ENCODE data around the gene RPTOR. TPM values are rescaled to one million over a fixed set of nuclear protein-coding genes. Genes with fewer than 3 reads are reported as not detected.
"Not testable (repeated sequence)": the region's sequence is repeated elsewhere in the genome, so short reads cannot be mapped to it uniquely, and the experiment has no call there.

RPTOR gene
- total and polyA plus RNA-seq, 2 experiments from 2014 or later = 6.6 to 16.1 TPM

DNA sequence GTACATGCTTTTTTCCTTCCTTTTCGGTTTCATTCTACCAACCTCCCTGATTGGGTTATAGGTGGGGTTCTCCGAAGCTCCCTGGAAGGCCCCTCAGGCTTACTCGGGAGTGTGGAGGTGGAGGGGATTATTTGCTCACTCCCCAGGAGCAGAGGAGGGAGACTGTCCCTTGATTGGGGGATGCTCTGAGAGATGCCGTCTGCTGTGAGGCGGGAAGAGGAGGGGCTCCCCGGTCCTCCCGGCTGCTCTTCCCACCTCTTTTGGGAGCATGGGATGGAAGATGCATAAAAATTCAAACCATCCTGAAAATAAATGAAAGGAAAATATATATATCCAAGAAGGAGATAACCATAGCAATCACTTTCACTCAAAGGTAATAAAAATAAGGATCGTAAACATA, 16.1 kb upstream of the RPTOR start:
- H3K9me3 ChIP-seq (ENCODE audit: low read depth) = no peaks in the 10 kb centered on the region
- DNase-seq = no peak
- H3K79me2 ChIP-seq (ENCODE audit: insufficient read depth) = no peaks in the 10 kb centered on the region
- no peaks in the 10 kb centered on the region for H3F3A ChIP-seq (ENCODE audit: insufficient read depth)
- no peak overlapping the region for H3K4me2 ChIP-seq (ENCODE audit: unreplicated experiment)
- no peaks in the 10 kb centered on the region for H4K20me1 ChIP-seq (ENCODE audit: insufficient read depth)
- peaks cover 9% of the 10 kb centered on the region for H3K4me1 ChIP-seq (ENCODE audit: insufficient read depth)
- H3K4me3 ChIP-seq = no peak overlapping the region
- WGBS, 2 experiments (ENCODE audit: low coverage in 1 of 2, low lambda C conversion rate in 2 of 2, missing lambda C conversion rate in 2 of 2) = 54 to 58% methylated on average over 8 of the region's 8 CpGs
- H2AFZ ChIP-seq = no peak overlapping the region
- H3K27ac ChIP-seq = no peak overlapping the region
- H3K36me3 ChIP-seq (ENCODE audit: low read depth) = no peaks in the 10 kb centered on the region
- in situ Hi-C loops (cut with MboI) = no loop called here
- no peaks in the 10 kb centered on the region for H3K9me2 ChIP-seq (ENCODE audit: insufficient read depth)
- no peak for TF ChIP-seq EZH2phosphoT487 (IDR thresholded peaks at IDR 0.05; ENCODE audit: insufficient read depth, low read depth)
- TF ChIP-seq EZH2 (IDR thresholded peaks at IDR 0.05; ENCODE audit: insufficient read depth, poor library complexity, severe bottlenecking) = no peak
- 0 out of 2 replicates have a peak, but pooled peaks cover 5% of the 10 kb centered on the region for H3K27me3 ChIP-seq (replicated peaks; ENCODE audit: insufficient read depth)
- H3K9ac ChIP-seq = no peak overlapping the region

DNA sequence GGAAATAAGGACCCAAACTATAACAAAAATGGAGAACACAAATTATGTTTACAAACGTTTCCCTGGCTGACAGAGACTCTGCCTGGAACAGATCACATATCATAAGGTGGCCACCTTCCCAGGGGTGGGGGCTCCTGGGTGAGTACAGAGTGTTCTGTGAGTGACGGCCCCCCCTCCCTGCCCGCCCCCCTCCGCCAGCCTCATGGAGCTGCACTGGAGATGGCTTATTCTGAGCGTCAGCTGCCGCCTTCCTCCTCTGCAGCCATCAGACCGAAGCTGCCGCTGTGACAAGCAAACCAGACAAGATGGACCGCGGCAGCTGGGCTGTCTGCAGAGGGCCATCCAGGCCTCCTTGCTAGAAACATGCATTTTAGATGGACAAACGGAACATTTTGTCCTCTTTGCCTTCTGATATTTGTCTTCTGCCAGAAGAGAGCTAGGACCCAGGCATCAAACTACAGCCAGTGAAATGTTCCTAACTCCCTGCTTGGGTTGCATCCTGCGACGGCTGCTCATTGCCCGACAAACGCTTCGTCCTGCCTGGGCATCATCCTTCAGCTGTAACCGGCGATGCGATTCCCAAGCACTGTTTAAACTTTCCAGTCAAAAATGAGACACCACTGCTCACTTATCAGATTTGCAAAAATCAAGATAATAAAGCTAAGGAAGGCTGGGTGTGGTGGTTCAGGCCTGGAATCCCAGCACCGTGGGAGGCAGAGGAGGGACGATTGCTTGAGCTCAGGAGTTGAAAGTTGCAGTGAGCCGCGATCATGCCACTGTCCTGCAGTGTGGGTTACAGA, 15.3 kb upstream of the RPTOR start:
- in situ Hi-C loops (cut with MboI) = no loop called here
- H2AFZ ChIP-seq = no peak overlapping the region
- H3K79me2 ChIP-seq (ENCODE audit: insufficient read depth) = no peaks in the 10 kb centered on the region
- H3K4me1 ChIP-seq (ENCODE audit: insufficient read depth) = peaks cover 9% of the 10 kb centered on the region
- H3F3A ChIP-seq (ENCODE audit: insufficient read depth) = no peaks in the 10 kb centered on the region
- TF ChIP-seq EZH2phosphoT487 (IDR thresholded peaks at IDR 0.05; ENCODE audit: insufficient read depth, low read depth) (no peak), EZH2 (IDR thresholded peaks at IDR 0.05; ENCODE audit: insufficient read depth, poor library complexity, severe bottlenecking) (no peak)
- no peak overlapping the region for H3K27ac ChIP-seq
- H3K9me3 ChIP-seq (ENCODE audit: low read depth) = no peaks in the 10 kb centered on the region
- 76 to 77% methylated on average over 20 to 23 of the region's 23 CpGs for WGBS, 2 experiments (ENCODE audit: low coverage in 1 of 2, low lambda C conversion rate in 2 of 2, missing lambda C conversion rate in 2 of 2)
- no peaks in the 10 kb centered on the region for H4K20me1 ChIP-seq (ENCODE audit: insufficient read depth)
- no peak overlapping the region for H3K9ac ChIP-seq
- H3K4me3 ChIP-seq = no peak overlapping the region
- no peaks in the 10 kb centered on the region for H3K9me2 ChIP-seq (ENCODE audit: insufficient read depth)
- DNase-seq = no peak
- 0 out of 2 replicates have a peak, but pooled peaks cover 5% of the 10 kb centered on the region for H3K27me3 ChIP-seq (replicated peaks; ENCODE audit: insufficient read depth)
- H3K4me2 ChIP-seq (ENCODE audit: unreplicated experiment) = no peak overlapping the region
- no peaks in the 10 kb centered on the region for H3K36me3 ChIP-seq (ENCODE audit: low read depth)

DNA sequence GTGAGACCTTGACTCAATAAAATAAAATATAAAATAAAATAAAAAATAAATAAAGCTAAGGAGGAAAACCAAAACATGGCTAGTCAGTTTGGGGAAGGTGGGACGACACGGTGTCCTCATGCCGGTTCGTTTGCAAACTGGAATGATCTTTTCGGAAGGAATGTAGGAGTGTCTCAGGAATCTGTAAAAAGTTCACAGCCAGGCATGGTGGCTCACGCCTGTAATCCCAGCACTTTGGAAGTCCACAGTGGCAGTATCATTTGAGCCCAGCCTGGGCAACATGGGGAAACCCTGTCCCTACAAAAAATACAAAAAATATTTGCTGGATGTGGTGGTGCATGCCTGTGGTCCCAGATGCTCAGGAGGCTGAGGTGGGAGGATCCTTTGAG, 14.7 kb upstream of the RPTOR start:
- H3K36me3 ChIP-seq (ENCODE audit: low read depth) = no peaks in the 10 kb centered on the region
- H4K20me1 ChIP-seq (ENCODE audit: insufficient read depth) = no peaks in the 10 kb centered on the region
- H3K9me3 ChIP-seq (ENCODE audit: low read depth) = no peaks in the 10 kb centered on the region
- TF ChIP-seq EZH2 (IDR thresholded peaks at IDR 0.05; ENCODE audit: insufficient read depth, poor library complexity, severe bottlenecking) (no peak), EZH2phosphoT487 (IDR thresholded peaks at IDR 0.05; ENCODE audit: insufficient read depth, low read depth) (no peak)
- DNase-seq = no peak
- no peak overlapping the region for H3K4me2 ChIP-seq (ENCODE audit: unreplicated experiment)
- H3F3A ChIP-seq (ENCODE audit: insufficient read depth) = no peaks in the 10 kb centered on the region
- no peak overlapping the region for H2AFZ ChIP-seq
- H3K27ac ChIP-seq = no peak overlapping the region
- no peak overlapping the region for H3K4me3 ChIP-seq
- no peaks in the 10 kb centered on the region for H3K79me2 ChIP-seq (ENCODE audit: insufficient read depth)
- H3K27me3 ChIP-seq (replicated peaks; ENCODE audit: insufficient read depth) = 0 out of 2 replicates have a peak, but pooled peaks cover 3% of the 10 kb centered on the region
- WGBS, 2 experiments (ENCODE audit: low coverage in 1 of 2, low lambda C conversion rate in 2 of 2, missing lambda C conversion rate in 2 of 2) = 83 to 88% methylated on average over 6 of the region's 6 CpGs
- H3K4me1 ChIP-seq (ENCODE audit: insufficient read depth) = peaks cover 9% of the 10 kb centered on the region
- in situ Hi-C loops (cut with MboI) = no loop called here
- no peak overlapping the region for H3K9ac ChIP-seq
- H3K9me2 ChIP-seq (ENCODE audit: insufficient read depth) = no peaks in the 10 kb centered on the region

DNA sequence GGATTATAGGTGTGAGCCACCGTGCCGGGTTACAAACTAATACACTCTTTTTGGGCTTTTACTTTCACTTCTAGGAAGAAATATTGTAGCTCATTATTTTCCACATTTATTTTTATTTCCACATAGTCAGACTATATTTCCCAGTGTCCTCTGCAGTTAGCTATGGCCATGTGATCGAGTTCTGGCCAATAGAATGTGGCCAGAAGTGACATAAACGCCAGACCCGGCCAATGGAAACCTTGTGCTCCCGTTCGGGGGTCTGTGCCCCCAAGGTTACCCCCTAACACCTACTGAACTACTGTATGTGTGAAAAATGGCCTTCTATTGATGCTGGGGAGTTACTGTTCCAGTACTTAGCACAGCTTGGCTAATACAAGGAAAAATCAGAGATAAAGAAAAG, 13.2 kb upstream of the RPTOR start:
- Histone ChIP-seq H3K27ac (no peak overlapping the region), H3F3A (ENCODE audit: insufficient read depth) (no peaks in the 10 kb centered on the region), H3K27me3 (replicated peaks; ENCODE audit: insufficient read depth) (no peaks in the 10 kb centered on the region), H3K79me2 (ENCODE audit: insufficient read depth) (no peaks in the 10 kb centered on the region), H3K4me2 (ENCODE audit: unreplicated experiment) (no peak overlapping the region), H3K4me1 (ENCODE audit: insufficient read depth) (peaks cover 9% of the 10 kb centered on the region), H3K36me3 (ENCODE audit: low read depth) (no peaks in the 10 kb centered on the region), H3K9me3 (ENCODE audit: low read depth) (no peaks in the 10 kb centered on the region), H3K4me3 (no peak overlapping the region), H2AFZ (no peak overlapping the region), H3K9me2 (ENCODE audit: insufficient read depth) (no peaks in the 10 kb centered on the region), H4K20me1 (ENCODE audit: insufficient read depth) (no peaks in the 10 kb centered on the region), H3K9ac (no peak overlapping the region)
- no peak for DNase-seq
- TF ChIP-seq EZH2phosphoT487 (IDR thresholded peaks at IDR 0.05; ENCODE audit: insufficient read depth, low read depth) = no peak
- TF ChIP-seq EZH2 (IDR thresholded peaks at IDR 0.05; ENCODE audit: insufficient read depth, poor library complexity, severe bottlenecking) = no peak
- in situ Hi-C loops (cut with MboI) = no loop called here
- WGBS, 2 experiments (ENCODE audit: low coverage in 1 of 2, low lambda C conversion rate in 2 of 2, missing lambda C conversion rate in 2 of 2) = 57 to 58% methylated on average over 7 of the region's 7 CpGs

DNA sequence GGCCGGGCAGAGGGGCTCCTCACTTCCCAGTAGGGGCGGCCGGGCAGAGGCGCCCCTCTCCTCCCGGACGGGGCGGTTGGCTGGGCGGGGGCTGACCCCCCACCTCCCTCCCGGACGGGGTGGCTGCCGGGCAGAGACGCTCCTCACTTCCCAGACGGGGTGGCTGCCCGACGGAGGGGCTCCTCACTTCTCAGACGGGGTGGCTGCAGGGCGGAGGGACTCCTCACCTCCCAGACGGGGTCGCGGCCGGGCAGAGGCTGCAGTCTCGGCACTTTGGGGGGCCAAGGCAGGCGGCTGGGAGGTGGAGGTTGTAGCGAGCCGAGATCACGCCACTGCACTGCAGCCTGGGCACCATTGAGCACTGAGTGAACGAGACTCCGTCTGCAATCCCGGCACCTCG, 7.3 kb upstream of the RPTOR start:
- H3K79me2 ChIP-seq (ENCODE audit: insufficient read depth); H3K4me1 ChIP-seq (ENCODE audit: insufficient read depth); H3K9ac ChIP-seq; H3K4me3 ChIP-seq; H3K36me3 ChIP-seq (ENCODE audit: low read depth); DNase-seq; H3K4me2 ChIP-seq (ENCODE audit: unreplicated experiment); H3K27me3 ChIP-seq (replicated peaks; ENCODE audit: insufficient read depth); H3K9me3 ChIP-seq (ENCODE audit: low read depth); H2AFZ ChIP-seq; H3F3A ChIP-seq (ENCODE audit: insufficient read depth); in situ Hi-C loops (cut with MboI); H4K20me1 ChIP-seq (ENCODE audit: insufficient read depth); H3K27ac ChIP-seq; H3K9me2 ChIP-seq (ENCODE audit: insufficient read depth): not testable (repeated sequence)
- WGBS, 2 experiments (ENCODE audit: low coverage in 1 of 2, low lambda C conversion rate in 2 of 2, missing lambda C conversion rate in 2 of 2) = 79 to 82% methylated on average over 21 to 29 of the region's 30 CpGs
